OCI-LY1 (cell line): ENCODE data around the gene FHOD3.

Experiments
- H2AFZ ChIP-seq: fragments of 200-600 bp; sonication (generic), shearing (Covaris generic); 2 replicates; pipeline ENCODE4 v1.6.0; 2014; ENCODE audit warnings: antibody characterized with exemption, mild to moderate bottlenecking, low read length
- H3F3A ChIP-seq: fragments of 200-600 bp; sonication (generic), shearing (Covaris generic); 2 replicates; pipeline ENCODE4 v1.6.0; 2014; ENCODE audit warnings: mild to moderate bottlenecking, antibody characterized with exemption, low read length, moderate library complexity; ENCODE audit not compliant: insufficient read depth
- H3K27ac ChIP-seq: fragments of 200-600 bp; sonication (generic); 2 replicates; pipeline ENCODE4 v1.5.1; 2014; ENCODE audit warnings: low read length, mixed run types, mild to moderate bottlenecking, low read depth; ENCODE audit not compliant: poor library complexity, severe bottlenecking
- H3K27me3 ChIP-seq: fragments of 200-600 bp; sonication (generic); 2 replicates; pipeline ENCODE4 v1.6.0; 2014; ENCODE audit warnings: antibody characterized with exemption, mild to moderate bottlenecking, low read length, moderate library complexity; ENCODE audit not compliant: insufficient read depth
- H3K36me3 ChIP-seq: fragments of 200-600 bp; sonication (generic); 2 replicates; pipeline ENCODE4 v1.6.1; 2014; ENCODE audit warnings: mild to moderate bottlenecking, antibody characterized with exemption, low read length, moderate library complexity, mixed read lengths; ENCODE audit not compliant: insufficient read depth
- H3K4me1 ChIP-seq: fragments of 200-600 bp; sonication (generic); 2 replicates; pipeline ENCODE4 v1.5.1; 2014; ENCODE audit warnings: mild to moderate bottlenecking, low read length, moderate library complexity; ENCODE audit not compliant: insufficient read depth, severe bottlenecking
- H3K4me2 ChIP-seq: fragments of 200-600 bp; sonication (generic), shearing (Covaris generic); 2 replicates; pipeline ENCODE4 v1.6.1; 2014; ENCODE audit warnings: low read length
- H3K4me3 ChIP-seq: fragments of 200-600 bp; sonication (generic); 2 replicates; pipeline ENCODE4 v1.5.1; 2014; ENCODE audit warnings: low read length, low read depth, mild to moderate bottlenecking, mixed read lengths; ENCODE audit not compliant: poor library complexity, severe bottlenecking
- H3K79me2 ChIP-seq: fragments of 200-600 bp; shearing (Covaris generic); 2 replicates; pipeline ENCODE4 v1.6.1; 2016; ENCODE audit warnings: mixed run types, low read length, mixed read lengths; ENCODE audit not compliant: insufficient read depth
- H3K9ac ChIP-seq: fragments of 200-600 bp; sonication (generic), shearing (Covaris generic); 2 replicates; pipeline ENCODE4 v1.6.1; 2014; ENCODE audit warnings: mild to moderate bottlenecking, low read length, mixed read lengths
- H3K9me2 ChIP-seq: fragments of 200-600 bp; sonication (generic), shearing (Covaris generic); 2 replicates; pipeline ENCODE4 v1.6.1; 2014; ENCODE audit warnings: low read depth, mild to moderate bottlenecking, low read length, mixed read lengths
- H3K9me3 ChIP-seq: fragments of 200-600 bp; shearing (Covaris generic); 2 replicates; pipeline ENCODE4 v1.6.1; 2014; ENCODE audit warnings: low read length, mixed read lengths
- H4K20me1 ChIP-seq: fragments of 200-600 bp; sonication (generic), shearing (Covaris generic); 2 replicates; pipeline ENCODE4 v1.6.0; 2016; ENCODE audit warnings: mild to moderate bottlenecking, low read length; ENCODE audit not compliant: insufficient read depth
- CTCF ChIP-seq: fragments of 200-600 bp; sonication (generic), shearing (Covaris generic); IDR thresholded peaks from 2 replicates; pipeline ENCODE4 v1.5.1; 2017; ENCODE audit warnings: mild to moderate bottlenecking, antibody characterized with exemption, low read length, moderate library complexity, mixed read lengths
- EZH2 ChIP-seq: fragments of 200-600 bp; sonication (generic), shearing (Covaris generic); IDR thresholded peaks from 2 replicates; pipeline ENCODE4 v1.8.0; 2017; ENCODE audit warnings: borderline replicate concordance, mixed run types, mild to moderate bottlenecking, antibody characterized with exemption, low read length, moderate library complexity, mixed read lengths

FHOD3 gene

DNA sequence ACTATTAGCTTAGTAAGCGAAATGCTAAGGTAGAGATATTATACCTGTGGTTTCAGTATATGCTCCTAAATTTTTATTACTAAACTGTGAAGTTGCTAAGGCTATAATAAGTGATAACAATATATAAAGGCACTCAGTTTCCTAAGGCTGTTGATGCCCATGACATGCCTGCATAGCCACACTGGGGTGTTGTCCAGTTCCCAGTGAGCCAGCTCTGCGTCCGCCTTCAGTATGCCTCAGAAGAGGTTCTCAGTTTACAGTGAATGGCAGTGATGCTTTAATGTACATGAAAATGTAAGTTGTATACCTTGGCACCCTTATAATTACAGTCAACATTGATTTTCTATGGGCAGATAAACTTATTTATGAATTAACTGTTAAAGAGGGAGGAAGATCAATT is 7.2 kb downstream of the FHOD3 start:
- Histone ChIP-seq H2AFZ (no peak overlapping the region), H3K9me2 (no peaks in the 10 kb centered on the region), H3K4me1 (no peaks in the 10 kb centered on the region), H3K79me2 (no peaks in the 10 kb centered on the region), H3K9me3 (no peaks in the 10 kb centered on the region), H3K36me3 (no peaks in the 10 kb centered on the region), H3F3A (no peaks in the 10 kb centered on the region), H3K4me3 (no peak overlapping the region), H3K27ac (no peak overlapping the region), H3K9ac (no peak overlapping the region), H3K4me2 (no peak overlapping the region), H4K20me1 (no peaks in the 10 kb centered on the region), H3K27me3 (0 out of 2 replicates have a peak, but pooled peaks cover 3% of the 10 kb centered on the region)
- TF ChIP-seq CTCF (no peak), EZH2 (no peak)

DNA sequence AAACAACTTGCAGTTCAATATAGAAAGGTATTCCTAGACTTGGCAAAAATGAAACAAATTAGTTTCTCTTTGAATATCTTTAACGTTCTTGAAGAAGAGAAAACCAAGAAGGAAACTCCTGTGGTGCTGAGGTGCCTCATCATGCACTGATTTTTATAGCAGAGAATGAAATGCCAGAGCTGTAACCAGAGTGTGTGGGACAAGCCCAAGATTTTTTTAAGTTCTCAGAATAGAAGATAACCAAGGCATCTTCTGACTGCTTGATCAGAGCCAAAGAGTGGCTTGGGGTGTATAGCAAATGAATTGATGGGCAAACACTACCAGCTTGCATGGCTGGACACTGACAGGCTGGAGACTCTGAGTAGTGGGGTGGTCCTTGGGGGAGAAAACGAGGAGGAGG is 7.9 kb downstream of the FHOD3 start:
- Histone ChIP-seq H3K27ac (no peak overlapping the region), H3K79me2 (no peaks in the 10 kb centered on the region), H3K27me3 (no peaks in the 10 kb centered on the region), H3K36me3 (no peaks in the 10 kb centered on the region), H3K9ac (no peak overlapping the region), H3K4me2 (no peak overlapping the region), H3K4me1 (no peaks in the 10 kb centered on the region), H3F3A (no peaks in the 10 kb centered on the region), H4K20me1 (no peaks in the 10 kb centered on the region), H3K4me3 (no peak overlapping the region), H3K9me2 (no peaks in the 10 kb centered on the region), H2AFZ (no peak overlapping the region), H3K9me3 (no peaks in the 10 kb centered on the region)
- TF ChIP-seq EZH2 (no peak), CTCF (no peak)

GRCh38 chr18:36307513-36307912 is 10.0 kb downstream of the FHOD3 start:
- no peaks in the 10 kb centered on the region for H3K9me2 ChIP-seq
- no peaks in the 10 kb centered on the region for H3K79me2 ChIP-seq
- no peaks in the 10 kb centered on the region for H3K27me3 ChIP-seq
- H3K4me1 ChIP-seq = no peaks in the 10 kb centered on the region
- H3K9me3 ChIP-seq = no peaks in the 10 kb centered on the region
- no peak overlapping the region for H2AFZ ChIP-seq
- H3F3A ChIP-seq = no peaks in the 10 kb centered on the region
- H3K9ac ChIP-seq = no peak overlapping the region
- H3K36me3 ChIP-seq = no peaks in the 10 kb centered on the region
- no peaks in the 10 kb centered on the region for H4K20me1 ChIP-seq
- H3K4me3 ChIP-seq = no peak overlapping the region
- H3K27ac ChIP-seq = no peak overlapping the region
- H3K4me2 ChIP-seq = no peak overlapping the region
- no peak for TF ChIP-seq EZH2

DNA sequence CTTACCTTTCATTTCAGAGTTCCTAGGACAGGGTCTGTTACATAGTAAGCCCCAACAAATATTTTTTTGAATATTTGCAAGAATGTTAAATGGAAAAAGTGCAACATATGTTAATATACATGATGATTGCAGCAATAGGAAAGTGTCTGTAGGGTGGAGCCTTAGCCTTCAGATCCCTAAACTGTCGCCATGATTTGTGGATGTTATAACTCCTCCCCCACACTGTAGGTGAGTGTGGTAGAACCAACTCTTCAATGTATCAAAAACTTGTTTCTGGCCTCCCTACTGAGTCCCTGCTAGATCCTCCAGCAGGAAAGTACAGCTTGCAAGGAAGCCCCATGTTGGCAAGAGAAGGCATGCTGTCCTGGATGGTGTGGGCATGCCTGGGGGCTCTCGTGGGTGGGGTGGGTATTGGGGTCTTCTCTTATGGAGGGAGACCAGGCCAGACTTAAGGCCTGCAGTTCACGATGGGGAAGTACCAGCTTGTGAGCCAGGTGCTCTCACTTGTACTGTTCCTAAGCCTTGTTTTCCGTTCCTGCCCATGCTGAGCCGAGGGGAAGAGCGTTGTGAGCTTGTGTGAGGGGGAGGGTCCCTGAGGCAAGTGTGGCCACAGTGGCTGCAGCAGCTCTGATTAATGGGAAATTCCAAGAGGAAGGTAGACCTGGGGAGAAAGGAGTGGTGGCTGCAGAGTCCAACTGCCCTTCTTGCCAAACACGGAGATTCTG is 11.4 kb downstream of the FHOD3 start:
- H3K9me3 ChIP-seq = no peaks in the 10 kb centered on the region
- H2AFZ ChIP-seq = no peak overlapping the region
- H3K27ac ChIP-seq = no peak overlapping the region
- H3K36me3 ChIP-seq = no peaks in the 10 kb centered on the region
- H3F3A ChIP-seq = no peaks in the 10 kb centered on the region
- no peaks in the 10 kb centered on the region for H3K4me1 ChIP-seq
- no peak for TF ChIP-seq EZH2
- TF ChIP-seq CTCF = no peak
- H3K79me2 ChIP-seq = no peaks in the 10 kb centered on the region
- no peak overlapping the region for H3K4me3 ChIP-seq
- no peaks in the 10 kb centered on the region for H3K9me2 ChIP-seq
- no peaks in the 10 kb centered on the region for H3K27me3 ChIP-seq
- no peak overlapping the region for H3K9ac ChIP-seq
- H4K20me1 ChIP-seq = no peaks in the 10 kb centered on the region
- no peak overlapping the region for H3K4me2 ChIP-seq
